RWPE2 (cell line): ENCODE data around the gene WWP2.

Source experiments
- ATAC-seq: fragments of 200-7000 bp; cut with Tn5 transposase; 3 replicates; pipeline ENCODE4 v1.9.1; 2021; ENCODE audit warnings: low read depth
- DNase-seq: peaks from one replicate; pipeline ENCODE4 v3.0.0-alpha.2; 2020; ENCODE audit warnings: low spot score
- H3K27ac ChIP-seq: fragments of 450-650 bp; 2 replicates; pipeline ENCODE4 v1.5.1; 2017; ENCODE audit warnings: mild to moderate bottlenecking; ENCODE audit not compliant: poor library complexity, severe bottlenecking
- H3K27me3 ChIP-seq: fragments of 250-450 bp; sonication (Bioruptor Pico); 2 replicates; pipeline ENCODE4 v1.5.1; 2021; ENCODE audit warnings: mild to moderate bottlenecking, moderate library complexity; ENCODE audit not compliant: insufficient read depth, poor library complexity, severe bottlenecking
- H3K36me3 ChIP-seq: fragments of 250-450 bp; sonication (Bioruptor Pico); 2 replicates; pipeline ENCODE4 v1.5.1; 2020; ENCODE audit warnings: low read depth, mild to moderate bottlenecking, moderate library complexity
- H3K4me1 ChIP-seq: fragments of 250-450 bp; sonication (Bioruptor Pico); 2 replicates; pipeline ENCODE4 v1.5.1; 2021; ENCODE audit warnings: mild to moderate bottlenecking, moderate library complexity; ENCODE audit not compliant: insufficient read depth, poor library complexity, severe bottlenecking
- H3K4me3 ChIP-seq: fragments of 250-450 bp; sonication (Bioruptor Pico); 2 replicates; pipeline ENCODE4 v1.5.1; 2021; ENCODE audit warnings: mild to moderate bottlenecking, moderate library complexity; ENCODE audit not compliant: severe bottlenecking
- H3K9me3 ChIP-seq: fragments of 250-450 bp; sonication (Bioruptor Pico); 2 replicates; pipeline ENCODE4 v1.5.1; 2021; ENCODE audit warnings: mild to moderate bottlenecking, moderate library complexity; ENCODE audit not compliant: severe bottlenecking
- CTCF ChIP-seq: fragments of 450-650 bp; IDR thresholded peaks from one replicate; pipeline ENCODE4 v1.5.1; 2017; ENCODE audit warnings: mild to moderate bottlenecking, moderate library complexity; ENCODE audit not compliant: poor library complexity, severe bottlenecking

WWP2 gene

GRCh38 chr16:69939821-69940585, 177.9 kb downstream of the WWP2 start:
- Histone ChIP-seq H3K4me1 (no peaks in the 10 kb centered on the region), H3K4me3 (no peak overlapping the region), H3K36me3 (peaks cover 7% of the 10 kb centered on the region; the same call in 1 of the 2 replicates), H3K27ac (no peak overlapping the region), H3K27me3 (no peaks in the 10 kb centered on the region), H3K9me3 (no peaks in the 10 kb centered on the region)
- DNase-seq: no peak
- TF ChIP-seq CTCF: no peak
- ATAC-seq: no peak

- no peak for TF ChIP-seq CTCF
- no peak for DNase-seq
- H3K4me3 ChIP-seq: no peak overlapping the region
- H3K27ac ChIP-seq: no peak overlapping the region
- H3K36me3 ChIP-seq: peaks cover 7% of the 10 kb centered on the region; the same call in 1 of the 2 replicates
- H3K9me3 ChIP-seq: no peaks in the 10 kb centered on the region
- H3K27me3 ChIP-seq: no peaks in the 10 kb centered on the region
- no peak for ATAC-seq
- no peaks in the 10 kb centered on the region for H3K4me1 ChIP-seq
Observed at GRCh38 chr16:69940676-69941075, 178.5 kb downstream of the WWP2 start.

- ATAC-seq (no peak), DNase-seq (no peak)
- Histone ChIP-seq H3K27ac (no peak overlapping the region), H3K4me1 (no peaks in the 10 kb centered on the region), H3K36me3 (peaks cover 7% of the 10 kb centered on the region; the same call in 1 of the 2 replicates), H3K27me3 (no peaks in the 10 kb centered on the region), H3K4me3 (no peak overlapping the region), H3K9me3 (no peaks in the 10 kb centered on the region)
- TF ChIP-seq CTCF: no peak
Observed at GRCh38 chr16:69941251-69942098, 179.3 kb downstream of the WWP2 start.

- no peaks in the 10 kb centered on the region for H3K9me3 ChIP-seq
- TF ChIP-seq CTCF: no peak
- 0 out of 2 replicates have a peak, but pooled peaks cover 3% of the 10 kb centered on the region for H3K36me3 ChIP-seq
- no peaks in the 10 kb centered on the region for H3K27me3 ChIP-seq
- H3K4me3 ChIP-seq: no peak overlapping the region
- DNase-seq: no peak
- no peak overlapping the region for H3K27ac ChIP-seq
- no peak for ATAC-seq
- no peaks in the 10 kb centered on the region for H3K4me1 ChIP-seq
Observed at GRCh38 chr16:69942099-69942491, 180.0 kb downstream of the WWP2 start.
